GM12801 (cell line): ENCODE data around the gene LAMA2.

Source experiments
- TF ChIP-seq, protein P1 (sequence below): IDR thresholded peaks from one replicate; pipeline ENCODE4 v1.5.1; 2011; ENCODE audit warnings: control low read depth; ENCODE audit not compliant: insufficient read length; ENCODE audit errors: extremely low read depth

LAMA2 gene

GRCh38 chr6:129481706-129482105 is 598.8 kb downstream of the LAMA2 start:
- TF ChIP-seq, protein P1, sequence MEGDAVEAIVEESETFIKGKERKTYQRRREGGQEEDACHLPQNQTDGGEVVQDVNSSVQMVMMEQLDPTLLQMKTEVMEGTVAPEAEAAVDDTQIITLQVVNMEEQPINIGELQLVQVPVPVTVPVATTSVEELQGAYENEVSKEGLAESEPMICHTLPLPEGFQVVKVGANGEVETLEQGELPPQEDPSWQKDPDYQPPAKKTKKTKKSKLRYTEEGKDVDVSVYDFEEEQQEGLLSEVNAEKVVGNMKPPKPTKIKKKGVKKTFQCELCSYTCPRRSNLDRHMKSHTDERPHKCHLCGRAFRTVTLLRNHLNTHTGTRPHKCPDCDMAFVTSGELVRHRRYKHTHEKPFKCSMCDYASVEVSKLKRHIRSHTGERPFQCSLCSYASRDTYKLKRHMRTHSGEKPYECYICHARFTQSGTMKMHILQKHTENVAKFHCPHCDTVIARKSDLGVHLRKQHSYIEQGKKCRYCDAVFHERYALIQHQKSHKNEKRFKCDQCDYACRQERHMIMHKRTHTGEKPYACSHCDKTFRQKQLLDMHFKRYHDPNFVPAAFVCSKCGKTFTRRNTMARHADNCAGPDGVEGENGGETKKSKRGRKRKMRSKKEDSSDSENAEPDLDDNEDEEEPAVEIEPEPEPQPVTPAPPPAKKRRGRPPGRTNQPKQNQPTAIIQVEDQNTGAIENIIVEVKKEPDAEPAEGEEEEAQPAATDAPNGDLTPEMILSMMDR = no peak

GRCh38 chr6:129485746-129486145 is 602.8 kb downstream of the LAMA2 start:
- TF ChIP-seq, protein P1 = no peak

- TF ChIP-seq, protein P1 = no peak
Observed at GRCh38 chr6:129486327-129486726, 603.4 kb downstream of the LAMA2 start.

DNA sequence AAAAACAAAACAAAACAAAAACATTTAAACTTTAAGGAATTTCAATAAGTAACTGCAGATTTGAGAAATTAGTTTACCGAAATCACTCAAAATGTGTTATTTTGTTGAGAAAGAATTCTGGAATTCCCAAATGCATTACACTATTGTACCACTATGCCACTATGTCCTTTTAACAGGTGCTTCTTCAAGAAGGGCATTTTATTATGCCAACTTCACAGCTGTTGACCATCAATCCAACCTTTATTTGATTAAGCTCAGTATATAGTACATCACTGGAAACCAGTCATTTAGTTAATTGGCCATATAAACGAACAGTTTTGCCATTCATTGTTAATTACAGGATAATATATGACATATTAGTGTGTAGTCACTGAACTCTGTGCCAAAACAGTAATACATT is 605.4 kb downstream of the LAMA2 start:
- TF ChIP-seq, protein P1 = no peak

- TF ChIP-seq, protein P1 = no peak
Observed at GRCh38 chr6:129489215-129489765, 606.4 kb downstream of the LAMA2 start.

- TF ChIP-seq, protein P1 = no peak
Observed at GRCh38 chr6:129490521-129491255, 607.8 kb downstream of the LAMA2 start.

DNA sequence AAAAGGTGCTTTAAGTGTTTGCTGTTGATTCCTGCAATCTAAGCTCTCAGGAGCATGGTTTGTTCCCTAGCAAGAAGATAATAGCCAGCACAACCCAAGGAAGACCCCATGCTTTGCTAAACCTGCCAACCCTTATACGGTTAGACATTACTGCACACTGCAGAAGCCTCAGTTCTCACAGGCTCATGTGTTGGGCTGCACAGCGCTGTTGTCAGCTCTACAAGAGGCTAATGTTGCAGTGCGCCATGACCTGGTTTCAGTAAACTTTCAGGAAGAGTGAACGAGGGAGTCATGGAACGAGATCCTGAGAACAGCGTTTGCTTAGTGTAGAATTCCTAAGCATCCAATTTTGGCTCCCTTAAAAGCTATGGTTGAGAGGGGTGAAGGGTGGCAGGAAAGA is 608.5 kb downstream of the LAMA2 start:
- TF ChIP-seq, protein P1 = no peak
